ENCODE data around the gene S1PR4.

S1PR4 gene

GRCh38 chr19:3225169-3225485 lies 46.6 kb downstream of the S1PR4 start:
- no peak for DNase-seq

DNA sequence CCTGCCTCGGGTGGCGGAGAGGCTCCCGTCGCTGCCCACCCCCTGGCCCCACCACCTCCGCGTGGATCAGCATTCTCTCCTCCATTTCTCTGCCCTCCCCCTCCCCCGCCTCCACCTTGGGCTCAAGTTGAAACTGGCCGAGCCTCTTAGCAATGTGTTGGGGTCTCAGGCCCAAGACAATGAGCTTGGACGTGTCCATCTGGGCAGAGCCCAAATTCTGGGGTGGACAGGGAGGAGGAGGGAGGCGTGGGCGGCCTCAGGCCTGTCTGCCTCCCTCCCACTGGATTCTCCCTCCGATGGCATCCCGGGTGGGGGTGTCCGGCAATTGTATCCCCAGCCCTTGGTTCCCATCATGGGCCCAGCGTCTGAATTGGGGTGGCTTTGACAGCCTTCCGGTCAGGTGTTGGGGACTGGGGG lies 47.1 kb downstream of the S1PR4 start:
- DNase-seq: no peak

- DNase-seq: no peak
These were observed 48.6 kb downstream of the S1PR4 start for GRCh38 chr19:3227054-3227626.

DNA sequence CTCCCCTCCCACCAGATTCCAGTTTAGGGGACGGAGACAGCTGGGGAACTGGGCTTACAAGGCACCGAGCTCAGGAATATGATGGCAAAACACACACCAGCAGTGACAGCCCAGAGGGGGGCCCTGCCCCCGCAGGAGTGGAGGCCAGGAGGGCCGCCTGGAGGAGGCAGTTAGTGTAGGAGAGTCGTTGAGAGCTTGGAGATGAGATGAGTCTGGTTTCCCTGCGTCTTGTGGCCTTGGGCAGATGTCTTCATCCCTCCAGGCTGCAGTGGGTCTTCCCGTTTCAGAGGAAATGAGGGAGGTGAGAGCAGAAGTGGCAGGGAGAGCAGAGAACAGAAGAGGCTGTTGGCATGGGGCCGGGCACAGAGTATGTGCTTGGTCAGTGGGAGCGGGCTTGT lies 50.8 kb downstream of the S1PR4 start:
- DNase-seq: no peak
